GM21528 (cell line): ENCODE data around the gene LARGE1.

ENCODE experiments used
- ATAC-seq: cut with Tn5 transposase; IDR thresholded peaks from one replicate; pipeline ENCODE4 v1.9.1; 2021; ENCODE audit warnings: mild to moderate bottlenecking, moderate library complexity; ENCODE audit not compliant: unreplicated experiment, low FRiP score

Gene LARGE1

DNA sequence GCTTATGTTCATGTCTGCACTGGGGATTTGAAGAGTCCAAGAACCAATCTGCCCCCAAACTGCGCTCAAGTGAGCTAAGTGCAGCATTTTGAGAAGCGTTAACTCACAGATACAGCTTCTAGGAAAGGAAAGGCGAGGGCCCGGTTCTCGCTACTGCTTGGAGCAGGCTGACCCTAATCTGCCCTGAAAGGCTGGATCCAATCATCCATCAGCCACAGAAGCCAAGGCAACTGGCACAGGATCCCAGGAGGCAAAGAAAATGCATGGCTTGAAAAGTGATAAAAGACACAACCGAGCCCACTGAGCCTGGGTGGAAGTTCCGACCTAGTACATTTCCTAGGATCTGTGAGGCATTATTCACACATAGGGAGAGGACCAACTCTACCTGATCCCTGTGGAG is 174.8 kb downstream of the LARGE1 start:
- ATAC-seq: no peak

DNA sequence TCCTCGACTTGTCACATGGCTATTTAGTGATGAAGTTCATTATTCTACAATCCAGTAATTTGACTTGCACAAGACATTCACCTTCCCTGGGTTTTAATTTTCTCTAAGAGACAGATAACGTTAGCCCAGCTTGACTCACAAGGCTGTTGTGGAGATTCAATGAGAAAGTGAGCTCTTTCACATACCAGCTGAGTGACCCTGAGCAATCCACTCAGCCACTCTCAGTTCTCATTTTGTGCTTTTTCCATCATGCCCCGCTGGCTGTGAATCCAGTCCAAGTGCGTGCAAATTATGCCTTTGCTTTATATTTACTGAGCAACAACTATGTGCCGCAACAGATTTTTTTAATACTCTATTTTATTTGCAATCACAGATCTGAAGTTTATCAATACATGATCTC is 176.5 kb downstream of the LARGE1 start:
- no peak for ATAC-seq

DNA sequence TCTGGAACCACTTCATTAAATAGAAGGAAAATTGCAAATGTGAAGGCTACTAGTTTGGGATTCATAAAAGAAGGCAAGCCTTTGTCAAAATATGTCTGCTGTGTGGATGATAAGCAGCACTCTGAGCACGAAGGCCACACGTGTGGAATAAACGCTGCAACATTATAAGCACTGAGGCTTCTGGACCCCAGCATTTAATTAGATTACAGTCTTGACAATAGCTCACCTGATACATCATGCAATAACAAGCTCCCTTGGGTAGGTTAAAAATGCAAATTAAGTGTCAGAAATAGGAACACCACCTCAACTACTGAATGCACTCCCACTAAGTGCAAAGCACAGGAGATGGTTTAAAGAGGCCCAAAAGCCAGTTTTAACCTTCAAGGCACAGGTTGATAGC is 179.3 kb downstream of the LARGE1 start:
- no peak for ATAC-seq

DNA sequence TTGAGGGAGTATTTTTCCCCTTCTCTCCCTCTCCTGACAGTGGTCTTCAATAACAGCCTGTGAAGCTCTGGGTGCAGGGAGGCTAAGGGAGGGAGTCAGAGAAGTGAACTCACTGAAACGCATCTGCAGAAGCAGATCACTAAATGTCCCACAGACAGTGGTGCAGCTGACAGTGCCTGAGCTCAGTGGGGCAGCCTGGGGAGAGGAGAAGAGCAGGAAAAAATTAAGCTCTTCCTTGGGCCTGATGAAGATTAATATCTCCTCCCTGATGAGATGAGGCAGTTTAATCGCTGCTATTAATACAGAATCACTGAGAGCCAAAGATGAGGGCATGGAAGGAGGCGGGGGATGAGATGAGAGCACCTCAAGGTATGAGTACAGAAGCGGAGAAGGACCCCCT is 180.8 kb downstream of the LARGE1 start:
- ATAC-seq: no peak

DNA sequence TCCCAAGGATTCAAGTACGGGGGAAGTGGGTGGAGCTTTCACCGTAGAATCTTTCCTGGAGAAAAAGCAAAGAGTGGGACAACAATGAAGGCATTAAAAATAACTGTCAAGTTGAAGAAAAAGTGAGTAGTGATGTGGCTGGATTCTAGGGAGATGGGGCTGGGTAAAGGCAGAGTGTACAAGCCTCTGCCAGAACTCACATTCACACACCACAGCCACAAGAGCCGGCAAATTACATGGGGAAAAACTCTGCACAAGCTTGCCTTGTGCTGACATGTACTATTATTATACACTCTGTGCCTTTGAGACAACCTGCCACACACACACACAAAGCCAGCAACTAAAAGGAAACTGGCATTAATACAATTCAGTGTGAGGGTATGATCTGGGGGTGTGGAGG is 182.6 kb downstream of the LARGE1 start:
- ATAC-seq: no peak

DNA sequence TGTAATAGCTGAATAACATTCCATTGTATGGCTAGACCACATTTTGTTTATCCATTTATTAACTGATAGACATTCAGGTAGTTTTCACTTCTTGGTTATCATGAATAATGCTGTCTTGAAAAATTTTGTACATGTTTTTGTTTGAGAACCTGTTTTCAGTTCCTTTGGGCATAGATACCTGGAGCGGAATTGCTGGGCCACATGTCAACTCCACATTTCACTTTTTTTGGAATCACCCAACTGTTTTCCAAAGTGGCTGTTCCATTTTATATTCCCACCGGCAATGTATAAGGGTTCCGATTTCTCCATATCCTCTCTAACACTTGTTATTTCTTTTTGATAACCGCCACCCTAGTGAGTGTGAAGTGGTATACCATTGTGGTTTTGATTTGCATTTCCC is 184.3 kb downstream of the LARGE1 start:
- ATAC-seq: no peak

DNA sequence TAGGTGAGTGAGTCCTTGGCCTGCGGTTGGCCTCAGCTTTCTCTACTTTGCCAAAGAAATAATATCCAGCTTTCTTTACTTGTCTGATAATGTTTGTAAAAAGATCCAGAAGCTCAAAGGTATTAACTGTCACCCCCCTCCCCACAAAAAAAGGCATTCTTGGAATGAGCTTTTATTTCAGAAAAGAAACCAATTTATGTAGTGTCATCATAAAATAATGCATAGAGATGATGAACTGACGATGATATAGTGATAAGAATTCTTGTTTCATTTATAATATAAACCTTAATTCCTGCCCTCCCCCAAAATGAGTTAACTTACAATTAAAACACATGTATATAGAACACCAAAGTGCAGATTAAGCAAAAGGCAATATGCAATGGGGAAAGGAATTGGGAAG is 191.4 kb downstream of the LARGE1 start:
- ATAC-seq: no peak

DNA sequence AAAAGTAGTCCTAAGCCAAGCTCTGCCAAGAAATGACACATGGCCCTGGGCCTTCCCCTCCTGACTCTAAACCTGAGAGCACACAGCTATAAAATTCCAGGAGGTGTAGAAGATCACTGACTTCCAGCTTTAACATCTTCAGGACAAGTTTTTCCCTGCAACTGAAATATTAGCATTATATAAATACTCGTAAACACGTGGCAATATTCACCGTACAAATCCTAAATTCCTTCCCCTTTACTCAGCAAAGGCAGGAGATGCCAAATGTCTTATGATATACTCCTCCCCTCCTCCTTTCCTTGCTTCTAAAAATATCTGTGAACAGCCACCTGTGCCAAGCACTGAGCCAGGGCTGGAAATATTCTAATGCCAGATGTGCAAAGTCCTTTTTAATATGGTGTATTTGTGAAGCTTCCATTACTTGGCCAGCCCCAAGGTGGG is 194.0 kb downstream of the LARGE1 start:
- no peak for ATAC-seq

DNA sequence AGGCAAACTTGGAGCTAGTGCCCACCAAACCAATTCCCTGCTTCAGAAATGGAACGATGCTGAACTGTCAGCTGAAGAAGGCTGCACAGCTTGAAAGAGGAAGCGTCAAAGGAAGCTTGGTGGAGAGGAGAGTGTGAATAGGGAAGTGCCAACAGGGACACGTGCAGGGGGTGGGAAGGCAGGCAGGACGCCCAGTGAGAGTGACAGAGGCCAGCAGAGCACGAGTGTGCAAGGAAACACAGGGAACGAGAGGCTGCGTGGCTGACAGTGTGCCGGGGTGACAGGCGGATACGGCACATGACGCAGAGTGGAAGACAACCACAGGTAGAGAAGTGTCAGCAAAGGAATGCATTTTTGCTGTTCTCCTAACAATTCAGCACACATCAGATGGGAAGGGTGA is 196.4 kb downstream of the LARGE1 start:
- ATAC-seq: no peak

DNA sequence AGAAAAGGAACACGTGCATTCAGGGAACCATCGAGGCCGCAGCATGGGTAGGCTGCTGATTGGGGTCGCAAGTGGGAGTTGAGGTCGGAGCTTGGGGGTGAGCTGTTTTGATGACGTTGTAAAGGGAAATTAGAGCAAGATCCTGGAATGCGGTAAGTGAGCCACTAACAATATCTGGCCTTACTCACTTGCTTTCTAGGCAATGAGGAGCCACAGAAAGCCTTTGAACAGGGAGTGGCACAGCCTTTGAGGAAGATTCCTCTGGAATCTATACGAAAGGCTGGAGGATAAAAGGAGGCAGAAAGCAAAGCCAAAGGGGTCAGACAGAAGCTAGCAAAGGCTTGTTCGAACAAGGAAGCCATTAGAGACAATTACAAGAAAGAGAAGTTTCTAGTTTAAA is 197.5 kb downstream of the LARGE1 start:
- no peak for ATAC-seq

DNA sequence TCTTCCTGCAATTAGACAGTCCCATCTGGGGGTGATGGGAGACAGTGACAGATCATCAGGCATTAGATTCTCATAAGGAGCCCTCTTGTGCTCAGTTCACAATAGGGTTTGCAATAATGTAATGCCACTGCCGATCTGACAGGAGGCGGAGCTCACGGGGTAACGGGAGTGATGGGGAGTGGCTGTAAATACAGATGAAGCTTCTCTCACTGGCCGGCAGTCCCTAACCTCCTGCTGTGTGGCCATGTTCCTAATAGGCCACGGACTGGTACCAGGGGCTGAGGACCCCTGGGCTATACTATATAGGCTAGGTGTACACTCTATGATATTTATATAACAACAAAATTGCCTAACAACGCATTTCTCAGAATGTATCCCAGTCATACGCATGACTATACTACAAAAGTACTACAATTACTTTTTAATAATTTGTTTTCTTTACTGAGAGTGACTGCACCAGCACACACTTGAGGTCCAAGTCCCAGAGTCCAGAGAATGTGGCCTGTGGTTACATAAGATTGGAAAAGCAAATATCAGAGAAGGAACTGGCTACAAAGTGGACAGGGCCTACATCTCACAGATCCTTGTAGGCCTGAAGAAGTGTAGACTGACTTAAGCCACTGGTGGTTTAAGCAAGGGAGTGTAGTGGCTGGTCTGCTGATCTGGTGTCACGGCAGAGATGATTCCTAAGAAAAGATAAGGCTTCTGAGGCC is 200.0 kb downstream of the LARGE1 start:
- no peak for ATAC-seq

DNA sequence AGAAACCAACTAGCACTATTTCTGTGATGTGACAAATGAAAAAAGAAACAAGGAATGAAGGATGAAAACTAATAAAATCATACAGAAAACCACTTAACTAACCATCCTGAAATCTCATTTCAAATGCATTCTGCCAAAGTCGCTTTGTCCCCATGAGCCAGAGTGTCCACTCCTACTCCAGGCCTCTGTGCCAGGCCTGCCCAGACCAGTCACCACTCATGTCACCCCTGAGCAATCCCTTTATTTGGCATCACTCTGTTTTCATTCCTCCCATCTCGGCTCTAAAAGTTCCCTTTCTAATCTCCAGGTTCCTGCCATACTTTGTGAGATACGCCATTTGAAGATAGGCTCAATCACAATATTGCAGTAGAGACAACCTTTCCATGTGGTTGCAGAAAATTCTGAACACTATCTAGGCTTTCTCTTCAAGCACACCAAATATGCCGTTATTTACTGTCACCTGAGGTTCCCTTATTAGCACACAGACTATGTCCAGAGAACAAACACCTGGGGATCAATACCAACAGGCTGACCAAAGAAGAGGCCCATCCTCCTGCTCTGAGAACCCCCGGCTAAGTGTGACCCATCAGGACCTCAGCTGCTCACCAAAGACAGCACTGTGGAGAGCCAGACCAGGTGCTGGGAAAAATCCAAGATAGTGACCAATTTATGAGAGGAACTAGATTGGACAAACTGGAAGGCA is 202.4 kb downstream of the LARGE1 start:
- no peak for ATAC-seq

DNA sequence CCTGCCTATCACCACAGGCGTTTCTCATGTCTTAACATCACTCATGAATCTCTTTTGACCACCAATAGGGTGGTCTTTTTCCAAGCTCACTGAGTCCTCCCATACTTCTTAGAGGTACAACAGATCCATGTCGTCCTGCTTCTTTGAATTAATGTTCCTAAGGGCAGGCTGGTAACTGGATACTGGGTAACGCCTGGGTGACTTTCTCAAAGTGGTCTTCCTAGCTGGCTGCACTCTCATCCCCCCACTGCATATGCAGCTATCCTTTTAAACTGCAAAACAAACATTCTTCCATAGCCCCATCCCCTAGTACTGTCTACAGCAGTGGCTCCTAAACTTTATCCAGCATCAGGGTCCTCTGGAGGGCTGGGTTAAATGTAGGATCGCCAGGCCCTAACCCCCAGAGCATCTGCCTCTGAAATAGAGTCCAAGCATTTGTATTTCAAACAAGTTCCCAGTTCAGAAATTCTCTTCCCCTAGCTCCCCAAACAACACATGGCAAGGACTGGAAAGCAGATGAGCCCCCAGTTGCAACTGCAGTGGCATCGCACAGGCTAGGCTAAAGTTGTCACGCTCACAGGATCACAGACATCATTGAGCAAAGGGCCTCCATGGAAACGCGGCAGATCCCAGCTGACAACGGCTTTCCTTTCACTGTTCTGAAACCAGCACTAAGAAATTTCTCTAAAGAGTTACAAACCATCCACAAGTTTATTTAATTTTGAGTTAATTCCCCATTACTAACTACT is 204.9 kb downstream of the LARGE1 start:
- ATAC-seq: no peak

DNA sequence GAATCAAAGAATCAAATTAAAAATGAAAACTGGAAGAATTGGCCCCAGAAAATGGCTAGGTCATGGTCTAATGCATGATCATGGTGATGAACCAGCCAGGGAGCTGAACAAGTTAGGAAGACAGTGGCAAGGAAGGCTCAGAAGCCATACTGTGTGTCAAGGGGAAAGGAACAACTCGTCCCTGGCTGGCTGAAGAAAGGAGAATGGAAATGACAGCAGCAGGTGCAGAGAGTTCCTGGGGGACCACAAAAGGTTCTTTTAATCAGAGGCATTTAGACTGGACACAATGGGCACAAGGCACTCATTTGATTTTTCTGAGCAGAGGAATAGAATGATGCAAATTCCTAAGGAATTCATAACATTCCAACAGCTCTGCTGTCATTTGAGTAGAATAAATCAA is 209.9 kb downstream of the LARGE1 start:
- no peak for ATAC-seq

DNA sequence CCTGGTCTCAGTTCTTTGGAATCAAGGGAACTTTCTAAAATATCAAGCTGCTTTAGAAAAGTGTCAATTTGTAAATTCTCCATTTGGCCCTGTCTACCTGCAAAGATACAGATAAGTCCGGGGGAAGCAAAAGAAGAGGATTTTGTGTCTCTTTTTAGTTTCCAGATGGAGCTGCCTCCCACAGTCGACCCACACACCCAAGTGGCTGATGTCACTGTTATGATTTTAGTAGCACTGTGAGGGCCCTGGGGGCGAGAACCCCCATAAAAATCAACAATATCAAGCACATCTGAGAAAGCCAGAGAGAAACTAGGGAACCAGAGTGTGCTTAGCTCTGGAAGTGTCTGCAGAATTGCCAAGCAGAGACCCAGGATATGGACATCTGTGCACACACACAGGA is 212.7 kb downstream of the LARGE1 start:
- ATAC-seq: no peak

DNA sequence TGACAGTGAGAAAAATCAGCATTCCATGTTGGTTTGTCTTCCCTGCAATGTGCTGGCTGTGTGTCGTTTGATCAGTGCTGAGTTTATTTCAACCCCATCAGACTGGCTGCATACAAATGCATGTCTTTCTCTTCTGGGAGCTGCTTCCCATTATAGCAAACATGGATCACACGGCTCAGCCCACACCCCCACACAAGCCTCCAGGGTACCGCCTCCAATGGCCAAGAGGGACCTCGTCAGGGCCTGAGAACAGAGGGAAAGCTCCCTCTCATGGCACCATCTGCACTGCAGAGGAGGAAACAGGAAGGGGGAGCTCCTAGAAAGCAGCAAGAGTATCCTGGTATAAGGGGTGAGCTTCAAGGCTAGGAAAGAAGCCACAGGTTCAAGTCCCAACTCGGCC is 214.2 kb downstream of the LARGE1 start:
- ATAC-seq: no peak

DNA sequence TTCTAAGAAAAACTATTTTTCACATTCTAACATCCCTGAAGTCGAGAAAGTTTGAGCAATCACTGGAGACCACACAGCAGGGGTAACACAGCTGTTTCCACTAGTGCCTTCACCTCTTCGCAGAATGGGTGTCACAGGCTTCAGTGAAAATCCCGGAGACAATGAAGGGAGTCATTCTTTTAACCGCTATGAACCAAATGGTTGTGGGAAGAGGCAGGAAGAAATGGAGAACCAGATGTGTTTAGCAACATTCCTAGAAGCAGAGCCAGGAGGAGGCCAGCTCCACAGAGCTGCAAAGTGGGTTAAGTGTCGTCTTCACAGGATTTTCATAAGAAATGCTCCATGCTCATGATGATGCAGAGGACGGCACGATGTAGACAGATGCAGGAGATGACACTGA is 221.1 kb downstream of the LARGE1 start:
- ATAC-seq: no peak

DNA sequence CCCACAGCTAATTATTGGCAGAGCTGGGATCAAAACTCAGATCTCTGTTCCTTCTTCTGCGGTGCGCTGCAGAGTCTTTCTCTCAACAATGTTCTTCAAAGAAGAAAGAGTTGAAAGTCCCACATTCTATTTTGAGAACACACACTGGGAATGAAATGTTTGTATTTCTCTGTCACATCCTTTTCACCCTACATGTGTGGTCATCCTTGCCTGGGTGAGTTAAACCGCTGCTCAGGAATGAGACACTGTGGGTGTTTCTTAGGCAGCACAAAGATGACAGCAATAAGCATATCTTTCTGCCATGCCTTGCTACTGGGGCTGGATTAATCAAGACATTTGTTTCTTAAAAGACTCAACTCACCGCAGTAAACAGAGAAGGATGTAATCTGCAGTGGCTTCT is 222.6 kb downstream of the LARGE1 start:
- no peak for ATAC-seq

DNA sequence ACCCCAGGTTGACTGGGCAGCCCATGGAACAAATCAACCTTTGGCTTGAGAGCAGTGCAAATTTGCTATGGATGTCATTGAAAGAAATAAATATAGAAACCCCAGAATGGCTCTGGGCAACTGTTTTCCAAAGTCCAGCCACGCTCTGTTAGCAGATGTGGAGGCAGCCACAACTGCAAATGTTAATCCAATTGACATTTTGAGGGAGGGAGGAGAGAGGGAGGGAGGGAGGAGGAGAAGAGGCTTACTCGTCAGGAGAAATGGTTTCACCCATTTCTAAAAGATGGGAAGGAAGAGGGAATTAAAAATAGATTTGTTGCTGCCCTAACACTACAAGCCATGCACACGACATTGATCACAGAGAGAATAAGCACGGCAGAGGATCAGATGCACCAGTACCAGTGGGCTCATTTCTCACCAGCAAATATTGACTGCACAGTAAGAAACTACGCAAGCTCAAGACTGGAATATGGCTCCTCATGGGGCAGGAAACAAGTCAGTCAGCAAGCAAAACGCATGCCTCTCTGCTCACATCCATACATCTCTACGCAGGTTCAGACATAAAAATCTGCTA is 229.1 kb downstream of the LARGE1 start:
- no peak for ATAC-seq

DNA sequence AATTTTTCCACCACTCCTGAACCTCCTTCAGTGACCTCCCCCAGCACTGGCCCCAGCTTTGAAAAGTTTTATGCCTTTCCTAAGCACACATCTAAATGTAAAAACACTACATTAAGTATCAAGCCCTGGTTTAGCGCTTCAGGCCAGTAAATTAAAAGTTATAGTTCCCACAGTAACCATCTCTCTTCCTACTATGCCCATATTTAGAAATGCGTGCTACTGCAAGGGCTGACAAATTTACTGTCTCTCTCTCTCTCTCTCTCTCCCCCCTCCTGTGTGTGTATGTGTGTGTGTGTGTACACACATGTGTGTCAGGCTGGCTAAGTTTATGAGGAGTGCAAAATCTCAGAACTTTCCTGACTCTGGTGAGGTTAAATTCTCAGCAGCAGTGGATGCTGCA is 231.4 kb downstream of the LARGE1 start:
- no peak for ATAC-seq

DNA sequence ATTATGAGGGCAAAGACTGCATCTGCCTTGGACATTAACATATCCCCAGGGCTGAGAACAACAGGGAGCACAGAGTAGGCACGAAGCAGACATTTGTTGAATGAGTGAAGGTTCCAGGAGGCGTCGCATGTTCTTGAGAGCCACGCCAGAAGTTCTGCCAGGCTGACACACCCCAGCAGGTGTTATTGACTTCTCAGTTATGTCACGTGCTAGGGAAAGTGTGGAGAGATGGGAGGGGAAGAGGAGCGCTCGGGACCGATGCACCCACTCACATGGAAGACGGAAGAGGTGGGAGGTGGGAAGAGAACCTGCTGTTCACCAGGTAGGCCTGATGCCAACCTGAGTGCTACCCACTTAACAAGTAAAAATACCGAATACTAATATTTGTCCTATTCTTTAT is 232.8 kb downstream of the LARGE1 start:
- no peak for ATAC-seq
